ENCODE measurements around the gene MSRB1. TPM values are rescaled to one million over a fixed set of nuclear protein-coding genes. Genes with fewer than 3 reads are reported as not detected.
A peak's percentile ranks its signal among the peaks of the same experiment; 100 is the strongest.
"Not testable (repeated sequence)": the region's sequence is repeated elsewhere in the genome, so short reads cannot be mapped to it uniquely, and the experiment has no call there.

Gene MSRB1
- polyA plus RNA-seq, 1 donor: 38.8 TPM

- H3K27me3 ChIP-seq (ENCODE audit: control insufficient read depth, insufficient read depth, low read length): no peaks in the 10 kb centered on the region
- H3K4me3 ChIP-seq (ENCODE audit: low read length): no peak overlapping the region
- H3K27ac ChIP-seq (ENCODE audit: low read length): no peak overlapping the region
- H3K36me3 ChIP-seq (ENCODE audit: control insufficient read depth, insufficient read depth, low read length): no peaks in the 10 kb centered on the region
- peaks cover 19% of the 10 kb centered on the region for H3K4me1 ChIP-seq (ENCODE audit: control insufficient read depth, insufficient read depth, low read length)
- no CpG with 5 or more reads among the region's 41 CpGs for WGBS (ENCODE audit: insufficient coverage, low lambda C conversion rate)
- no peaks in the 10 kb centered on the region for H3K9me3 ChIP-seq (ENCODE audit: control insufficient read depth, low read depth, low read length)
- DNase-seq: no peak
These were observed 25.4 kb upstream of the MSRB1 start for GRCh38 chr16:1968146-1968953.

GRCh38 chr16:1966460-1966859 is 23.5 kb upstream of the MSRB1 start, which contains the start of gene RNF151:
RNF151 (plus strand) TSS chr16:1966856; CDS start chr16:1966882, 26 bp downstream.
- DNase-seq: no peak
- peak within 1 kb of the TSS; percentile 87 for H3K4me3 ChIP-seq (ENCODE audit: low read length)
- no peaks in the 10 kb centered on the region for H3K27me3 ChIP-seq (ENCODE audit: control insufficient read depth, insufficient read depth, low read length)
- H3K4me1 ChIP-seq (ENCODE audit: control insufficient read depth, insufficient read depth, low read length): peaks cover 22% of the 10 kb centered on the region
- WGBS (ENCODE audit: insufficient coverage, low lambda C conversion rate): no CpG with 5 or more reads among the region's 6 CpGs
- peak within 1 kb of the TSS; percentile 89 for H3K27ac ChIP-seq (ENCODE audit: low read length)
- no peaks in the 10 kb centered on the region for H3K9me3 ChIP-seq (ENCODE audit: control insufficient read depth, low read depth, low read length)
- H3K36me3 ChIP-seq (ENCODE audit: control insufficient read depth, insufficient read depth, low read length): peaks cover 18% of the 10 kb centered on the region

- H3K36me3 ChIP-seq (ENCODE audit: control insufficient read depth, insufficient read depth, low read length): peaks cover 25% of the 10 kb centered on the region
- peak in 1 of 2 donors; percentile 70 for DNase-seq
- peak overlapping the region; percentile 89 for H3K27ac ChIP-seq (ENCODE audit: low read length)
- no peaks in the 10 kb centered on the region for H3K9me3 ChIP-seq (ENCODE audit: control insufficient read depth, low read depth, low read length)
- H3K4me3 ChIP-seq (ENCODE audit: low read length): peak overlapping the region; percentile 87
- no CpG with 5 or more reads among the region's 24 CpGs for WGBS (ENCODE audit: insufficient coverage, low lambda C conversion rate)
- H3K4me1 ChIP-seq (ENCODE audit: control insufficient read depth, insufficient read depth, low read length): peaks cover 26% of the 10 kb centered on the region
- no peaks in the 10 kb centered on the region for H3K27me3 ChIP-seq (ENCODE audit: control insufficient read depth, insufficient read depth, low read length)
These were observed 22.5 kb upstream of the MSRB1 start for GRCh38 chr16:1965396-1966001.

- Histone ChIP-seq H3K27me3 (ENCODE audit: control insufficient read depth, insufficient read depth, low read length) (no peaks in the 10 kb centered on the region), H3K9me3 (ENCODE audit: control insufficient read depth, low read depth, low read length) (no peaks in the 10 kb centered on the region), H3K4me3 (ENCODE audit: low read length) (peak within 1 kb of the TSS; percentile 87), H3K4me1 (ENCODE audit: control insufficient read depth, insufficient read depth, low read length) (peaks cover 30% of the 10 kb centered on the region), H3K36me3 (ENCODE audit: control insufficient read depth, insufficient read depth, low read length) (peaks cover 25% of the 10 kb centered on the region), H3K27ac (ENCODE audit: low read length) (peak within 1 kb of the TSS; percentile 89)
- WGBS (ENCODE audit: insufficient coverage, low lambda C conversion rate): no CpG with 5 or more reads among the region's 97 CpGs
- peak; percentile 98 to 99 for DNase-seq
These were observed 21.8 kb upstream of the MSRB1 start, which contains the start of gene RPS2 for GRCh38 chr16:1964506-1965395. RPS2 (minus strand) TSS chr16:1964826; CDS start chr16:1964625, 201 bp downstream.

GRCh38 chr16:1963806-1964505 is 21.0 kb upstream of the MSRB1 start:
- peaks cover 2% of the 10 kb centered on the region for H3K27me3 ChIP-seq (ENCODE audit: control insufficient read depth, insufficient read depth, low read length)
- no CpG with 5 or more reads among the region's 44 CpGs for WGBS (ENCODE audit: insufficient coverage, low lambda C conversion rate)
- H3K4me3 ChIP-seq (ENCODE audit: low read length): peak overlapping the region; percentile 87
- no peaks in the 10 kb centered on the region for H3K9me3 ChIP-seq (ENCODE audit: control insufficient read depth, low read depth, low read length)
- peaks cover 25% of the 10 kb centered on the region for H3K36me3 ChIP-seq (ENCODE audit: control insufficient read depth, insufficient read depth, low read length)
- peak in 1 of 2 donors; percentile 43 for DNase-seq
- peaks cover 32% of the 10 kb centered on the region for H3K4me1 ChIP-seq (ENCODE audit: control insufficient read depth, insufficient read depth, low read length)
- peak overlapping the region; percentile 61 for H3K27ac ChIP-seq (ENCODE audit: low read length)

- H3K27me3 ChIP-seq (ENCODE audit: control insufficient read depth, insufficient read depth, low read length); H3K9me3 ChIP-seq (ENCODE audit: control insufficient read depth, low read depth, low read length); H3K27ac ChIP-seq (ENCODE audit: low read length); DNase-seq: not testable (repeated sequence)
- Histone ChIP-seq H3K4me3 (ENCODE audit: low read length) (peak overlapping the region; percentile 87), H3K36me3 (ENCODE audit: control insufficient read depth, insufficient read depth, low read length) (peaks cover 25% of the 10 kb centered on the region), H3K4me1 (ENCODE audit: control insufficient read depth, insufficient read depth, low read length) (peaks cover 35% of the 10 kb centered on the region)
- no CpG with 5 or more reads among the region's 37 CpGs for WGBS (ENCODE audit: insufficient coverage, low lambda C conversion rate)
These were observed 19.5 kb upstream of the MSRB1 start for GRCh38 chr16:1962161-1963153.

- no peak for DNase-seq
- H3K36me3 ChIP-seq (ENCODE audit: control insufficient read depth, insufficient read depth, low read length): peaks cover 25% of the 10 kb centered on the region
- H3K27ac ChIP-seq (ENCODE audit: low read length): no peak overlapping the region
- H3K4me3 ChIP-seq (ENCODE audit: low read length): no peak overlapping the region
- peaks cover 6% of the 10 kb centered on the region for H3K27me3 ChIP-seq (ENCODE audit: control insufficient read depth, insufficient read depth, low read length)
- no CpG with 5 or more reads among the region's 6 CpGs for WGBS (ENCODE audit: insufficient coverage, low lambda C conversion rate)
- H3K9me3 ChIP-seq (ENCODE audit: control insufficient read depth, low read depth, low read length): peaks cover 3% of the 10 kb centered on the region
- peaks cover 35% of the 10 kb centered on the region for H3K4me1 ChIP-seq (ENCODE audit: control insufficient read depth, insufficient read depth, low read length)
These were observed 18.7 kb upstream of the MSRB1 start for GRCh38 chr16:1961651-1962067.

- H3K4me1 ChIP-seq (ENCODE audit: control insufficient read depth, insufficient read depth, low read length): peaks cover 33% of the 10 kb centered on the region
- peaks cover 6% of the 10 kb centered on the region for H3K27me3 ChIP-seq (ENCODE audit: control insufficient read depth, insufficient read depth, low read length)
- DNase-seq: no peak
- H3K27ac ChIP-seq (ENCODE audit: low read length): no peak overlapping the region
- peaks cover 3% of the 10 kb centered on the region for H3K9me3 ChIP-seq (ENCODE audit: control insufficient read depth, low read depth, low read length)
- H3K36me3 ChIP-seq (ENCODE audit: control insufficient read depth, insufficient read depth, low read length): peaks cover 25% of the 10 kb centered on the region
- peak overlapping the region; percentile 100 for H3K4me3 ChIP-seq (ENCODE audit: low read length)
- WGBS (ENCODE audit: insufficient coverage, low lambda C conversion rate): no CpG with 5 or more reads among the region's 20 CpGs
These were observed 17.9 kb upstream of the MSRB1 start for GRCh38 chr16:1960665-1961630.

Measured in large intestine (tissue), 3 donors.